Tibial artery (tissue), 4 donors: ENCODE measurements around the gene OR10G2.

Experiments
- DNase-seq, 2 donors: peaks; one replicate each; pipeline ENCODE4 v3.0.0-alpha.2; 2019
- H3K27ac ChIP-seq, 2 donors: fragments of 200-600 bp; sonication (generic) in 1 of 2; 1 replicate in 1 of 2; 2 replicates in 1 of 2; pipeline ENCODE4 v1.5.1; 2018 to 2019; ENCODE audit warnings: mild to moderate bottlenecking in 1 of 2
- H3K27me3 ChIP-seq, 2 donors: fragments of 200-600 bp; sonication (generic) in 1 of 2; one replicate each; pipeline versions ENCODE4 v1.5.1 to v1.6.0; 2016 to 2019
- H3K36me3 ChIP-seq, 3 donors: fragments of 200-600 bp; sonication (generic) in 2 of 3; one replicate each; pipeline ENCODE4 v1.5.1; 2016 to 2019; ENCODE audit warnings: mild to moderate bottlenecking in 2 of 3
- H3K4me1 ChIP-seq, 4 donors: fragments of 200-600 bp; sonication (generic) in 2 of 4; 1 replicate in 3 of 4; 2 replicates in 1 of 4; pipeline ENCODE4 v1.5.1; 2016 to 2019
- H3K4me3 ChIP-seq, 2 donors: fragments of 200-600 bp; sonication (generic) in 1 of 2; 1 replicate in 1 of 2; 2 replicates in 1 of 2; pipeline ENCODE4 v1.5.1; 2018 to 2019; ENCODE audit warnings: mild to moderate bottlenecking in 2 of 2
- H3K9me3 ChIP-seq, 3 donors: fragments of 200-600 bp; sonication (generic) in 1 of 3; one replicate each; pipeline ENCODE4 v1.5.1; 2016 to 2019
- CTCF ChIP-seq, 2 experiments: fragments of 200-600 bp in 1 of 2; fragments of 450-650 bp in 1 of 2; IDR thresholded peaks; one replicate each; pipeline ENCODE4 v1.5.1; 2017 to 2019; ENCODE audit warnings: antibody characterized with exemption in 2 of 2, mild to moderate bottlenecking in 1 of 2, moderate library complexity in 1 of 2
- intact Hi-C: fragments of 100-400 bp; cut with DNase I; formaldehyde crosslinking; loops from one replicate; pipeline ENCODE4 v1.15.0; 2023; ENCODE audit warnings: low total_unique reads

The OR10G2 gene

GRCh38 chr14:21634840-21635239, at the start of gene OR10G2:
OR10G2 (minus strand) TSS chr14:21634940; CDS start chr14:21634842, 98 bp downstream.
- TF ChIP-seq CTCF (IDR thresholded peaks at IDR 0.05), result no peak
- H3K36me3 ChIP-seq, result no peaks in the 10 kb centered on the region
- H3K4me1 ChIP-seq, result no peaks in the 10 kb centered on the region
- no peak within 1 kb of the TSS for H3K27ac ChIP-seq
- H3K9me3 ChIP-seq, result no peaks in the 10 kb centered on the region
- DNase-seq, result no peak
- H3K27me3 ChIP-seq, result no peaks in the 10 kb centered on the region
- no peak within 1 kb of the TSS for H3K4me3 ChIP-seq
- intact Hi-C loops, result no loop called here

GRCh38 chr14:21680072-21680471, 45.3 kb upstream of the OR10G2 start:
- TF ChIP-seq CTCF (IDR thresholded peaks at IDR 0.05), result no peak
- no peak for DNase-seq
- Histone ChIP-seq H3K4me1 (no peaks in the 10 kb centered on the region), H3K27me3 (no peaks in the 10 kb centered on the region), H3K27ac (no peak overlapping the region), H3K4me3 (no peak overlapping the region), H3K36me3 (no peaks in the 10 kb centered on the region), H3K9me3 (no peaks in the 10 kb centered on the region)
- intact Hi-C loops, result no loop called here

- TF ChIP-seq CTCF (IDR thresholded peaks at IDR 0.05), result no peak
- H3K27ac ChIP-seq, result no peak overlapping the region
- no peak for DNase-seq
- H3K4me1 ChIP-seq, result no peaks in the 10 kb centered on the region
- no peaks in the 10 kb centered on the region for H3K9me3 ChIP-seq
- no peaks in the 10 kb centered on the region for H3K27me3 ChIP-seq
- no peak overlapping the region for H3K4me3 ChIP-seq
- intact Hi-C loops, result no loop called here
- no peaks in the 10 kb centered on the region for H3K36me3 ChIP-seq
Observed at GRCh38 chr14:21675566-21675965, 40.8 kb upstream of the OR10G2 start.

- no peak within 1 kb of the TSS for H3K27ac ChIP-seq
- H3K4me3 ChIP-seq, result no peak within 1 kb of the TSS
- no peaks in the 10 kb centered on the region for H3K9me3 ChIP-seq
- H3K36me3 ChIP-seq, result no peaks in the 10 kb centered on the region
- no peaks in the 10 kb centered on the region for H3K27me3 ChIP-seq
- TF ChIP-seq CTCF (IDR thresholded peaks at IDR 0.05), result no peak
- DNase-seq, result no peak
- no peaks in the 10 kb centered on the region for H3K4me1 ChIP-seq
- intact Hi-C loops, result no loop called here
Observed at GRCh38 chr14:21673718-21674117, 39.0 kb upstream of the OR10G2 start, which contains the start of gene OR4E1. OR4E1 (minus strand) TSS chr14:21673818; CDS start chr14:21670935, 2,883 bp downstream.

GRCh38 chr14:21672116-21672515, 37.4 kb upstream of the OR10G2 start:
- TF ChIP-seq CTCF (IDR thresholded peaks at IDR 0.05), result no peak
- intact Hi-C loops, result no loop called here
- no peak overlapping the region for H3K4me3 ChIP-seq

GRCh38 chr14:21671371-21671770, 36.6 kb upstream of the OR10G2 start:
- H3K4me3 ChIP-seq, result no peak overlapping the region
- intact Hi-C loops, result no loop called here

More at GRCh38 chr14:21672116-21672515, 37.4 kb upstream of the OR10G2 start:
- no peaks in the 10 kb centered on the region for H3K36me3 ChIP-seq
- H3K27ac ChIP-seq, result no peak overlapping the region
- no peaks in the 10 kb centered on the region for H3K4me1 ChIP-seq
- no peak for DNase-seq
- H3K9me3 ChIP-seq, result no peaks in the 10 kb centered on the region
- H3K27me3 ChIP-seq, result no peaks in the 10 kb centered on the region

More at GRCh38 chr14:21671371-21671770, 36.6 kb upstream of the OR10G2 start:
- DNase-seq, result no peak
- no peak for TF ChIP-seq CTCF (IDR thresholded peaks at IDR 0.05)
- Histone ChIP-seq H3K36me3 (no peaks in the 10 kb centered on the region), H3K9me3 (no peaks in the 10 kb centered on the region), H3K27me3 (no peaks in the 10 kb centered on the region), H3K27ac (no peak overlapping the region), H3K4me1 (no peaks in the 10 kb centered on the region)
